ENCODE measurements around the gene EFCC1.

GRCh38 chr3:129023909-129024308 is 22.8 kb downstream of the EFCC1 start:
- TF ChIP-seq CREB5 (CRISPR knock-in tag; IDR thresholded peaks at IDR 0.05; ENCODE audit: low read depth) (no peak), ARNTL (CRISPR knock-in tag; IDR thresholded peaks at IDR 0.05; ENCODE audit: borderline replicate concordance, low read depth) (no peak), CSRNP3 (CRISPR knock-in tag; IDR thresholded peaks at IDR 0.05) (no peak), TCF4 (CRISPR knock-in tag; IDR thresholded peaks at IDR 0.05; ENCODE audit: borderline replicate concordance) (no peak)

All from SK-N-SH treated with all-trans-retinoic acid at 6 μM for 48 hours (cell line).